ENCODE measurements around the gene OMA1. TPM values are rescaled to one million over a fixed set of nuclear protein-coding genes. Genes with fewer than 3 reads are reported as not detected.
A peak's percentile ranks its signal among the peaks of the same experiment; 100 is the strongest.

Gene OMA1
- total and polyA plus RNA-seq, 7 donors = 10.6 to 74.9 (median 34.3) TPM

- TF ChIP-seq POLR2AphosphoS5 (IDR thresholded peaks at IDR 0.05) (no peak), EP300 (IDR thresholded peaks at IDR 0.05) (no peak), POLR2A (IDR thresholded peaks at IDR 0.05) (no peak)
- TF ChIP-seq, protein P1, sequence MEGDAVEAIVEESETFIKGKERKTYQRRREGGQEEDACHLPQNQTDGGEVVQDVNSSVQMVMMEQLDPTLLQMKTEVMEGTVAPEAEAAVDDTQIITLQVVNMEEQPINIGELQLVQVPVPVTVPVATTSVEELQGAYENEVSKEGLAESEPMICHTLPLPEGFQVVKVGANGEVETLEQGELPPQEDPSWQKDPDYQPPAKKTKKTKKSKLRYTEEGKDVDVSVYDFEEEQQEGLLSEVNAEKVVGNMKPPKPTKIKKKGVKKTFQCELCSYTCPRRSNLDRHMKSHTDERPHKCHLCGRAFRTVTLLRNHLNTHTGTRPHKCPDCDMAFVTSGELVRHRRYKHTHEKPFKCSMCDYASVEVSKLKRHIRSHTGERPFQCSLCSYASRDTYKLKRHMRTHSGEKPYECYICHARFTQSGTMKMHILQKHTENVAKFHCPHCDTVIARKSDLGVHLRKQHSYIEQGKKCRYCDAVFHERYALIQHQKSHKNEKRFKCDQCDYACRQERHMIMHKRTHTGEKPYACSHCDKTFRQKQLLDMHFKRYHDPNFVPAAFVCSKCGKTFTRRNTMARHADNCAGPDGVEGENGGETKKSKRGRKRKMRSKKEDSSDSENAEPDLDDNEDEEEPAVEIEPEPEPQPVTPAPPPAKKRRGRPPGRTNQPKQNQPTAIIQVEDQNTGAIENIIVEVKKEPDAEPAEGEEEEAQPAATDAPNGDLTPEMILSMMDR (IDR thresholded peaks at IDR 0.05) = no peak
- H3K4me1 ChIP-seq = no peaks in the 10 kb centered on the region
- H3K27ac ChIP-seq = no peak overlapping the region
- H3K9me3 ChIP-seq = no peaks in the 10 kb centered on the region
- WGBS, 2 donors = 95 to 97% methylated on average over 2 of the region's 2 CpGs
- no peak for DNase-seq
- no peak overlapping the region for H3K4me3 ChIP-seq
- H3K36me3 ChIP-seq = peaks cover 0 to 7% (median 0%) of the 10 kb centered on the region in 4 donors
- no peaks in the 10 kb centered on the region for H3K27me3 ChIP-seq
- intact Hi-C loops (cut with DNase I) = no loop called here
Measured at GRCh38 chr1:58480191-58480590, 66.3 kb downstream of the OMA1 start.

DNA sequence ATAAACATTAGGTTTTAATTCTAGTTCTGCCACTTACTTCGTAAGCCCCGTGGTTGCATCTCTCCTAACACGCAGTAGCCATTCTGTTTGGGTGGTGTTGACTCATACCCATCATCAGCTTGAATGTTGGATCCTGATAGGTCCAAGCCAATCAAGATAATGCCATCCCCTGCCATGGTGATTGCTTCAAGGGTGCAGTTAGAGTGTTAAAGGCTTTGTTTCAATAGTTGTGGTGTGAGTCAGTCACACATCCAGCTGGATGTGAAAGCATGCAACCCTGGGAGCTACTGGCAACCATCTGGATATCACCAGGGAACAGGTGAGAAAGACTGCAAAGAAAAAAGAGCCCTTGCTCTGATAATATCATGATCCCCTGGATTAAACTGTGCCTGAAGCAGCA, 69.1 kb downstream of the OMA1 start:
- Histone ChIP-seq H3K4me1 (no peaks in the 10 kb centered on the region), H3K27ac (no peak overlapping the region), H3K27me3 (no peaks in the 10 kb centered on the region), H3K9me3 (no peaks in the 10 kb centered on the region), H3K36me3 (no peaks in the 10 kb centered on the region), H3K4me3 (no peak overlapping the region)
- intact Hi-C loops (cut with DNase I) = no loop called here
- TF ChIP-seq, protein P1 (IDR thresholded peaks at IDR 0.05) = no peak
- TF ChIP-seq POLR2AphosphoS5 (IDR thresholded peaks at IDR 0.05) (no peak), POLR2A (IDR thresholded peaks at IDR 0.05) (no peak), EP300 (IDR thresholded peaks at IDR 0.05) (no peak)
- DNase-seq = no peak
- 97% methylated on average over 3 of the region's 3 CpGs for WGBS, 2 donors

GRCh38 chr1:58476179-58476578, 70.3 kb downstream of the OMA1 start:
- Histone ChIP-seq H3K4me3 (no peak overlapping the region), H3K9me3 (no peaks in the 10 kb centered on the region), H3K27ac (no peak overlapping the region), H3K36me3 (no peaks in the 10 kb centered on the region), H3K27me3 (no peaks in the 10 kb centered on the region), H3K4me1 (no peaks in the 10 kb centered on the region)
- intact Hi-C loops (cut with DNase I) = no loop called here
- DNase-seq = no peak
- WGBS, 2 donors = 88 to 92% methylated on average over 3 of the region's 3 CpGs
- TF ChIP-seq POLR2A (IDR thresholded peaks at IDR 0.05) (no peak), EP300 (IDR thresholded peaks at IDR 0.05) (no peak)
- TF ChIP-seq, protein P1 (IDR thresholded peaks at IDR 0.05) = no peak

GRCh38 chr1:58469476-58469875, 77.0 kb downstream of the OMA1 start:
- Histone ChIP-seq H3K4me3 (no peak overlapping the region), H3K4me1 (peaks cover 0 to 11% (median 0%) of the 10 kb centered on the region in 4 donors), H3K9me3 (no peaks in the 10 kb centered on the region), H3K27me3 (no peaks in the 10 kb centered on the region), H3K36me3 (no peaks in the 10 kb centered on the region), H3K27ac (no peak overlapping the region)
- TF ChIP-seq POLR2AphosphoS5 (IDR thresholded peaks at IDR 0.05) (no peak), EP300 (IDR thresholded peaks at IDR 0.05) (no peak), POLR2A (IDR thresholded peaks at IDR 0.05) (no peak)
- TF ChIP-seq, protein P1 (IDR thresholded peaks at IDR 0.05) = no peak
- intact Hi-C loops (cut with DNase I) = no loop called here
- DNase-seq = no peak
- WGBS, 2 donors = 82% methylated on average over 3 of the region's 3 CpGs

DNA sequence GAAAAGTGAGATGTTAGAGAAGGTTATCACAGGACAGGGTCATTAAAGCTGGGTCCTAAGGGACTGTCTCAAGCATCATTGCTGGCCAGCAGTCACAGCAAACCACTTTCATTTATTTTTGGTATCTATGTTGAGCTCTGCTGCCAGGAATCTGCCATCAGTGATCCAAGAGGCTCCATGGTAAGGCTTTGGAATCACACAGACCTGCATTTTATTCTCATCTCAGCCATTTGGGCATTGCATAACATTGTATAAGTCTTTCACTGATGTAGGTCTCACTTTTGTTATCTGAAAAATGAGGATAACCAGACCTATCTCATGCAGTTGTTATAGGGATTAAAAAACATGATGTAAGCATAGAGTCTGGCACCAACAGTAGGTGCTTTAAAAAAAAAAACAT, 77.5 kb downstream of the OMA1 start:
- Histone ChIP-seq H3K9me3 (no peaks in the 10 kb centered on the region), H3K27ac (no peak overlapping the region), H3K36me3 (no peaks in the 10 kb centered on the region), H3K4me1 (peaks cover 0 to 11% (median 0%) of the 10 kb centered on the region in 4 donors), H3K4me3 (no peak overlapping the region), H3K27me3 (no peaks in the 10 kb centered on the region)
- intact Hi-C loops (cut with DNase I) = no loop called here
- DNase-seq = no peak
- TF ChIP-seq POLR2A (IDR thresholded peaks at IDR 0.05) (no peak), POLR2AphosphoS5 (IDR thresholded peaks at IDR 0.05) (peak in 1 of 4 donors; percentile 28)

All from sigmoid colon (tissue), 7 donors.